ENCODE results near the gene ZNF384.

Gene ZNF384

GRCh38 chr12:6699259-6699988 lies 10.2 kb upstream of the ZNF384 start:
- DNase-seq (ENCODE audit: low spot score) = no peak

GRCh38 chr12:6698352-6699046 lies 9.3 kb upstream of the ZNF384 start:
- DNase-seq (ENCODE audit: low spot score) = no peak

- DNase-seq (ENCODE audit: low spot score) = peak; percentile 85
These were observed 8.6 kb upstream of the ZNF384 start for GRCh38 chr12:6697584-6698351.

GRCh38 chr12:6696690-6697583 lies 7.8 kb upstream of the ZNF384 start:
- no peak for DNase-seq (ENCODE audit: low spot score)

- DNase-seq (ENCODE audit: low spot score) = no peak
These were observed 6.3 kb upstream of the ZNF384 start for GRCh38 chr12:6695313-6696045.

GRCh38 chr12:6694701-6695100 lies 5.5 kb upstream of the ZNF384 start:
- DNase-seq (ENCODE audit: low spot score) = no peak

- DNase-seq (ENCODE audit: low spot score) = no peak
These were observed 4.7 kb upstream of the ZNF384 start for GRCh38 chr12:6693832-6694355.

- DNase-seq (ENCODE audit: low spot score) = no peak
These were observed 3.7 kb upstream of the ZNF384 start for GRCh38 chr12:6692888-6693287.

GRCh38 chr12:6691473-6691872 lies 2.3 kb upstream of the ZNF384 start:
- DNase-seq (ENCODE audit: low spot score) = no peak

- no peak for DNase-seq (ENCODE audit: low spot score)
These were observed 604 bp downstream of the ZNF384 start for GRCh38 chr12:6688543-6688998.

- no peak for DNase-seq (ENCODE audit: low spot score)
These were observed 3.4 kb downstream of the ZNF384 start for GRCh38 chr12:6685814-6686213.

GRCh38 chr12:6684609-6685008 lies 4.6 kb downstream of the ZNF384 start:
- DNase-seq (ENCODE audit: low spot score) = no peak

GRCh38 chr12:6676962-6677361 lies 12.2 kb downstream of the ZNF384 start:
- no peak for DNase-seq (ENCODE audit: low spot score)

- no peak for DNase-seq (ENCODE audit: low spot score)
These were observed 17.0 kb downstream of the ZNF384 start for GRCh38 chr12:6672143-6672542.

- no peak for DNase-seq (ENCODE audit: low spot score)
These were observed 21.5 kb downstream of the ZNF384 start for GRCh38 chr12:6667559-6668210.

- DNase-seq (ENCODE audit: low spot score) = no peak
These were observed 23.0 kb downstream of the ZNF384 start for GRCh38 chr12:6666211-6666610.

GRCh38 chr12:6664902-6665301 lies 24.3 kb downstream of the ZNF384 start:
- DNase-seq (ENCODE audit: low spot score) = no peak

- peak; percentile 98 for DNase-seq (ENCODE audit: low spot score)
These were observed 26.1 kb downstream of the ZNF384 start, which contains the start of gene ING4 for GRCh38 chr12:6662906-6663742. TSS of gene ING4 (minus strand) at chr12:6663119. CDS start at chr12:6663101, 18 bp downstream.

GRCh38 chr12:6662602-6662905 lies 26.6 kb downstream of the ZNF384 start:
- peak; percentile 67 for DNase-seq (ENCODE audit: low spot score)
